ENCODE measurements around the gene ZNF341. TPM values are rescaled to one million over a fixed set of nuclear protein-coding genes. Genes with fewer than 3 reads are reported as not detected.

The ZNF341 gene
- total and polyA plus RNA-seq, 2 donors (not counting 1 experiment from before 2014, with no cell fraction given), result 9.1 to 10.9 TPM

- H3K4me3 ChIP-seq (ENCODE audit: control extremely low read depth in 1 of 5, extremely low read depth in 1 of 5, insufficient read depth in 1 of 5, low read depth in 2 of 5, low read length in 4 of 5), result no peak overlapping the region
- H3K9ac ChIP-seq (ENCODE audit: low read length), result no peak overlapping the region
- POLR2A ChIA-PET, result interaction anchor here (0.7 to 2.2 kb wide), 4 partner anchors 55 to 242 kb away, joined by 3 to 12 read pairs (median 10); partner anchors contain the start of gene ACTL10
- intact Hi-C loops (cut with micrococcal nuclease), result loop anchor here (2.0 kb wide), 1 partner anchor 47 kb away; the partner anchor contains the start of gene NECAB3
- peaks cover 14% of the 10 kb centered on the region for H3K4me1 Mint-ChIP-seq
- no peak overlapping the region for H3K27ac ChIP-seq (ENCODE audit: low read length in 2 of 2)
- H3K4me3 Mint-ChIP-seq, result peak overlapping the region; percentile 41
- whole genome bisulfite sequencing (ENCODE audit: insufficient coverage), result 96% methylated on average over 5 of the region's 11 CpGs
- peaks cover 0 to 7% (median 0%) of the 10 kb centered on the region in 3 donors for H3K9me3 ChIP-seq (ENCODE audit: control extremely low read depth in 1 of 3, control insufficient read depth in 2 of 3, insufficient read depth in 1 of 3, low read length in 2 of 3)
- CTCF ChIA-PET, result interaction anchor here (0.7 to 1.0 kb wide), 2 partner anchors 8 to 32 kb away, joined by 3 read pairs; no protein-coding TSS in a partner anchor
- H2AFZ ChIP-seq (ENCODE audit: insufficient read depth, low read depth, low read length, poor library complexity, severe bottlenecking), result no peak overlapping the region
- H3K36me3 ChIP-seq (replicated peaks in 1 of 2; ENCODE audit: control extremely low read depth in 1 of 2, control insufficient read depth in 1 of 2, extremely low read depth in 1 of 2, insufficient read depth in 2 of 2, low read length in 1 of 2), result no peaks in the 10 kb centered on the region
- H3K4me2 ChIP-seq (replicated peaks; ENCODE audit: low read depth, low read length, poor library complexity, severe bottlenecking), result peak overlapping the region; percentile 89
- DNase-seq, result no peak
- H3K27ac Mint-ChIP-seq, result no peak overlapping the region
- no peaks in the 10 kb centered on the region for H3K79me2 ChIP-seq (ENCODE audit: control insufficient read depth, insufficient read depth, low read length)
- ATAC-seq (ENCODE audit: low read depth), result no peak
- H3K4me1 ChIP-seq (ENCODE audit: control insufficient read depth in 2 of 2, insufficient read depth in 2 of 2, low read length in 2 of 2), result peaks cover 8 to 16% of the 10 kb centered on the region in 2 donors
- peaks cover 2% of the 10 kb centered on the region for H3K9me3 Mint-ChIP-seq (ENCODE audit: insufficient read depth)
- TF ChIP-seq EZH2 (IDR thresholded peaks at IDR 0.05; ENCODE audit: borderline replicate concordance, insufficient read depth, low read depth, low read length, poor library complexity, severe bottlenecking), result no peak
- TF ChIP-seq, protein P1, sequence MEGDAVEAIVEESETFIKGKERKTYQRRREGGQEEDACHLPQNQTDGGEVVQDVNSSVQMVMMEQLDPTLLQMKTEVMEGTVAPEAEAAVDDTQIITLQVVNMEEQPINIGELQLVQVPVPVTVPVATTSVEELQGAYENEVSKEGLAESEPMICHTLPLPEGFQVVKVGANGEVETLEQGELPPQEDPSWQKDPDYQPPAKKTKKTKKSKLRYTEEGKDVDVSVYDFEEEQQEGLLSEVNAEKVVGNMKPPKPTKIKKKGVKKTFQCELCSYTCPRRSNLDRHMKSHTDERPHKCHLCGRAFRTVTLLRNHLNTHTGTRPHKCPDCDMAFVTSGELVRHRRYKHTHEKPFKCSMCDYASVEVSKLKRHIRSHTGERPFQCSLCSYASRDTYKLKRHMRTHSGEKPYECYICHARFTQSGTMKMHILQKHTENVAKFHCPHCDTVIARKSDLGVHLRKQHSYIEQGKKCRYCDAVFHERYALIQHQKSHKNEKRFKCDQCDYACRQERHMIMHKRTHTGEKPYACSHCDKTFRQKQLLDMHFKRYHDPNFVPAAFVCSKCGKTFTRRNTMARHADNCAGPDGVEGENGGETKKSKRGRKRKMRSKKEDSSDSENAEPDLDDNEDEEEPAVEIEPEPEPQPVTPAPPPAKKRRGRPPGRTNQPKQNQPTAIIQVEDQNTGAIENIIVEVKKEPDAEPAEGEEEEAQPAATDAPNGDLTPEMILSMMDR (IDR thresholded peaks at IDR 0.05), result no peak
- H3K27me3 ChIP-seq (replicated peaks in 1 of 4; ENCODE audit: control extremely low read depth in 1 of 4, control insufficient read depth in 3 of 4, insufficient read depth in 4 of 4, low read length in 3 of 4), result no peaks in the 10 kb centered on the region
- H4K20me1 ChIP-seq (ENCODE audit: control insufficient read depth, insufficient read depth, low read length, poor library complexity, severe bottlenecking), result no peaks in the 10 kb centered on the region
- H3K27me3 Mint-ChIP-seq, result no peaks in the 10 kb centered on the region
These were observed 10.2 kb upstream of the ZNF341 start for GRCh38 chr20:33721391-33722140.
